A673 (cell line): ENCODE data around the gene HERC3.

Experiments
- EZH2 ChIP-seq: fragments of 200-600 bp; sonication (generic); IDR thresholded peaks from 2 replicates; pipeline ENCODE4 v1.6.1; 2017; ENCODE audit warnings: borderline replicate concordance, low read depth, mild to moderate bottlenecking, mixed read lengths, antibody characterized with exemption, low read length; ENCODE audit not compliant: poor library complexity, severe bottlenecking
- TF ChIP-seq, protein P1 (sequence below): fragments of 300-800, 200-600 bp; sonication (generic); conservative IDR thresholded peaks from 2 replicates; pipeline ENCODE4 v1.5.1; 2017; ENCODE audit warnings: low read depth, mild to moderate bottlenecking, antibody characterized with exemption, low read length, moderate library complexity, mixed read lengths

DNA sequence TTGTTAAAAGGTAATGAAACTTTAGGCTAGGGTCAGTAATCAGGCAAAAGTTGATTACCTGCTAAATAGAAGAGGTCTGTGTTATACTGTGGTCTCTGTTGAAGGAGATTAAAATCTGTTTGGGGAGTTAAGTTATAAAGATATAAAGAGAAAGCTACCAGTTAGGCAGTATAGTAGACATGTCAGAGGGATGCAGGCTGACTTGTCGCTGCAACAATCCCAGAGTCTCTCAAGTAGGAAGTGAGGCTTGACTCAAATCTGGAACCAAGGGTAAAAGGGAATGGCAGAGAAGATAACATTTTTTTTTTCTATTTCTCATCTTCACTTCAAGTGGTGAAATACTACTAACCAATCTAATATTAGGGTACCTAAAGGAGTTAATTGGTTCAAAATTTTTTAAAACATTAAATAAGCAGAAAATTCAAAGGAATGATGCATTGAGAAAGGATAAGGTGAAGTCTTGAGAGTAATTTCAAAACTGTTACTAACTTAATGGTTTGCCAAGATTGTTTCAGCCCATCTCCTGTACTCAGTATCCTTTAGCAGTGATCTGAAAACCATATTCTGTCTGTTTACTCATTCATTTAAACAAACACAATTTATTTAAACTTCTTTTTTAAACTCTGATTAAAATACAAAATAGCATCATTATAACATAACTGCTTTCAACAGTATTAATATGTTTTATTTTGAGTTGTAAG lies 12.8 kb downstream of the HERC3 start:
- TF ChIP-seq, protein P1, sequence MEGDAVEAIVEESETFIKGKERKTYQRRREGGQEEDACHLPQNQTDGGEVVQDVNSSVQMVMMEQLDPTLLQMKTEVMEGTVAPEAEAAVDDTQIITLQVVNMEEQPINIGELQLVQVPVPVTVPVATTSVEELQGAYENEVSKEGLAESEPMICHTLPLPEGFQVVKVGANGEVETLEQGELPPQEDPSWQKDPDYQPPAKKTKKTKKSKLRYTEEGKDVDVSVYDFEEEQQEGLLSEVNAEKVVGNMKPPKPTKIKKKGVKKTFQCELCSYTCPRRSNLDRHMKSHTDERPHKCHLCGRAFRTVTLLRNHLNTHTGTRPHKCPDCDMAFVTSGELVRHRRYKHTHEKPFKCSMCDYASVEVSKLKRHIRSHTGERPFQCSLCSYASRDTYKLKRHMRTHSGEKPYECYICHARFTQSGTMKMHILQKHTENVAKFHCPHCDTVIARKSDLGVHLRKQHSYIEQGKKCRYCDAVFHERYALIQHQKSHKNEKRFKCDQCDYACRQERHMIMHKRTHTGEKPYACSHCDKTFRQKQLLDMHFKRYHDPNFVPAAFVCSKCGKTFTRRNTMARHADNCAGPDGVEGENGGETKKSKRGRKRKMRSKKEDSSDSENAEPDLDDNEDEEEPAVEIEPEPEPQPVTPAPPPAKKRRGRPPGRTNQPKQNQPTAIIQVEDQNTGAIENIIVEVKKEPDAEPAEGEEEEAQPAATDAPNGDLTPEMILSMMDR, result no peak
- no peak for TF ChIP-seq EZH2
